IPS DF 6.9 (cell line): Measurements from ENCODE around the gene DEPDC1B.
"Not testable (repeated sequence)": the region's sequence is repeated elsewhere in the genome, so short reads cannot be mapped to it uniquely, and the experiment has no call there.

ENCODE experiments used
- DNase-seq: peaks from one replicate; pipeline ENCODE4 v3.0.0-alpha.2; 2013; ENCODE audit warnings: low read depth, low spot score
- H3K27ac ChIP-seq: one replicate; pipeline ENCODE4 v1.5.1; 2013; ENCODE audit warnings: low read length, control low read depth
- H3K27me3 ChIP-seq: 2 replicates; pipeline ENCODE4 v1.6.1; 2013; ENCODE audit warnings: mild to moderate bottlenecking, low read length; ENCODE audit not compliant: control insufficient read depth, insufficient read depth
- H3K36me3 ChIP-seq: 2 replicates; pipeline ENCODE4 v1.6.1; 2013; ENCODE audit warnings: low read length; ENCODE audit not compliant: control insufficient read depth, insufficient read depth
- H3K4me1 ChIP-seq: 2 replicates; pipeline ENCODE4 v1.6.1; 2013; ENCODE audit warnings: low read length; ENCODE audit not compliant: control insufficient read depth, insufficient read depth
- H3K4me3 ChIP-seq: 2 replicates; pipeline ENCODE4 v1.5.1; 2013; ENCODE audit warnings: mild to moderate bottlenecking, low read length
- H3K9me3 ChIP-seq: 2 replicates; pipeline ENCODE4 v1.6.1; 2013; ENCODE audit warnings: low read length, inconsistent platforms; ENCODE audit not compliant: control insufficient read depth, insufficient read depth
- WGBS: extraction: QIAGEN DNeasy Blood & Tissue Kit; methylation state at CpG from one replicate; pipeline ENCODE4 v1.1.7; 2013; ENCODE audit warnings: mixed read lengths, missing lambda C conversion rate; ENCODE audit not compliant: insufficient read length, insufficient coverage; 5-methylcytosine and 5-hydroxymethylcytosine counted together

The DEPDC1B gene

DNA sequence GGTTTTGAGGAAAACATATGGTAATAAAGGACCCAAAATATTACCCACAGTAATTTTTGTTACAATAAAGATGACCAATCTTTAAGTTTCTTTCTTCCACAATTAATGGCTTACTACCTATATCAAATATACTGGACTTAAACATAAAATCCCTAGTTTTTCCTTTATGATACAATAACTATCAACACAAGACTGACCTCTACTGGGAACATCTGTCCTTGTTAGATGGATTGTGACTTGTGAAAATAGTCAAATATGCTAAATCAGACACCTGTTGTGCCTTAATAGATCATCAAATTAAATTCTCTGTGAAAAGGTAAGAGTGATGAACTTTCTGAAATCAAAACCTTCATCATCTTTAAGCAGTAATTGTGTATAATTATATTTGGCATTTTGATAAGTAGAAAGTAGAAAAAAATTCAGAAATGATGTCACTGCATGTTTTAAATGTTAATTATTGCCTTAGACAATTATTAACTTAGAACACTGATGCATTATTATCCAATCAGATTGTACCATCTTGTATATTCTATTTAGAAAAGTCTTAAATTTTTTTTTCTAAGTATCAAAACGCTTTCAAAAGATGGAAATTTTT, 113.6 kb downstream of the DEPDC1B start:
- Histone ChIP-seq H3K27me3 (no peaks in the 10 kb centered on the region), H3K4me3 (no peak overlapping the region), H3K4me1 (no peaks in the 10 kb centered on the region), H3K9me3 (no peaks in the 10 kb centered on the region), H3K27ac (no peak overlapping the region), H3K36me3 (no peaks in the 10 kb centered on the region)
- DNase-seq, result no peak
- WGBS, result no CpG with 5 or more reads among the region's 1 CpG

GRCh38 chr5:60585618-60586017, 114.3 kb downstream of the DEPDC1B start:
- H3K9me3 ChIP-seq, result no peaks in the 10 kb centered on the region
- H3K36me3 ChIP-seq, result no peaks in the 10 kb centered on the region
- WGBS, result no CpG with 5 or more reads among the region's 5 CpGs
- DNase-seq, result no peak
- no peak overlapping the region for H3K27ac ChIP-seq
- no peak overlapping the region for H3K4me3 ChIP-seq
- H3K27me3 ChIP-seq, result no peaks in the 10 kb centered on the region
- no peaks in the 10 kb centered on the region for H3K4me1 ChIP-seq

DNA sequence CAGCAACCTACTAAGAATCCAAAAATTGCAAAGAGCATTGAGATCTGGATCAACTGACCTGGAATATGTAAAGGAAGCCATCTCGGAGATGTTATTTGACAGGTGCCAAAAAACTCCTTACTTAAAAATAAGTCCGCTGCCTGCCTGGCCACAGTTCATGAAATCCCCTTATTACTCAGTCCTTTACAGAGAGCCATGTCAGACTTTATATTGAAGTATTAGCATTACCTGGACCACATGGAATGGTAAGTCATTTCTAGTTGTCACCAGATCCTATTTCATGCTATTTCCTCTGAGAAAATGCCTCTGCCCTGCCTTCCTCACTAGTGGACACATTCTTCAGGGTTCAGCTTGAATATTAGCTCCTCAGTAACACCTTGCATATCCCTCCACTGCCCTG, 115.7 kb downstream of the DEPDC1B start:
- Histone ChIP-seq H3K4me3 (no peak overlapping the region), H3K27me3 (no peaks in the 10 kb centered on the region), H3K36me3 (no peaks in the 10 kb centered on the region), H3K4me1 (no peaks in the 10 kb centered on the region), H3K9me3 (no peaks in the 10 kb centered on the region), H3K27ac (no peak overlapping the region)
- WGBS, result no CpG with 5 or more reads among the region's 2 CpGs
- DNase-seq, result no peak

- Histone ChIP-seq H3K9me3 (no peaks in the 10 kb centered on the region), H3K4me1 (no peaks in the 10 kb centered on the region), H3K27ac (no peak overlapping the region), H3K36me3 (no peaks in the 10 kb centered on the region), H3K4me3 (no peak overlapping the region), H3K27me3 (no peaks in the 10 kb centered on the region)
- no peak for DNase-seq
Measured at GRCh38 chr5:60583616-60584015, 116.3 kb downstream of the DEPDC1B start.

GRCh38 chr5:60578315-60578714, 121.7 kb downstream of the DEPDC1B start:
- H3K27me3 ChIP-seq, result no peaks in the 10 kb centered on the region
- no peak overlapping the region for H3K4me3 ChIP-seq
- H3K36me3 ChIP-seq, result no peaks in the 10 kb centered on the region
- no peak overlapping the region for H3K27ac ChIP-seq
- DNase-seq, result no peak
- no peaks in the 10 kb centered on the region for H3K4me1 ChIP-seq
- no CpG with 5 or more reads among the region's 3 CpGs for WGBS
- peaks cover 3% of the 10 kb centered on the region; the same call in 1 of the 2 replicates for H3K9me3 ChIP-seq

GRCh38 chr5:60577116-60577515, 122.8 kb downstream of the DEPDC1B start:
- no CpG with 5 or more reads among the region's 1 CpG for WGBS
- H3K4me1 ChIP-seq, result no peaks in the 10 kb centered on the region
- H3K4me3 ChIP-seq, result no peak overlapping the region
- no peak overlapping the region for H3K27ac ChIP-seq
- no peaks in the 10 kb centered on the region for H3K27me3 ChIP-seq
- no peak for DNase-seq
- H3K9me3 ChIP-seq, result peaks cover 3% of the 10 kb centered on the region; the same call in 1 of the 2 replicates
- H3K36me3 ChIP-seq, result no peaks in the 10 kb centered on the region

DNA sequence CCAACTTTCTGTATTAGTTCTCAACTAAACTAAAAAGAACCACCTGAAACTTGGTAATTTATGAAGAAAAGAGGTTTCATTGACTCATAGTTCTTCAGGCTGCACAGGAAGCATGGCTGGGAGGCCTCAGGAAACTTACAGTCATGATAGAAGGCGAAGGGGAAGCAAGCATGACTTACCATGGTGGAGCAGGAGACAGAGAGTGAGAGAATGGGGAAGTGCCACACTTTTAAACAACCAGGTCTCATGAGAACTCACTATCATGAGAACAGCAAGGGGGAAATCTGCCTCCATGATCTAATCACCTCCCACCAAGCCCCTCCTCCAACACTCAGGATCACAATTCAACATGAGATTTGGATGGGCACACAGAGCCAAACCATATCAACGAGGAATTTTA, 123.5 kb downstream of the DEPDC1B start:
- Histone ChIP-seq H3K36me3 (no peaks in the 10 kb centered on the region), H3K27ac (no peak overlapping the region), H3K4me3 (no peak overlapping the region), H3K9me3 (peaks cover 3% of the 10 kb centered on the region; the same call in 1 of the 2 replicates), H3K27me3 (no peaks in the 10 kb centered on the region), H3K4me1 (no peaks in the 10 kb centered on the region)
- DNase-seq, result no peak
- WGBS, result 100% methylated on average over 1 of the region's 2 CpGs

DNA sequence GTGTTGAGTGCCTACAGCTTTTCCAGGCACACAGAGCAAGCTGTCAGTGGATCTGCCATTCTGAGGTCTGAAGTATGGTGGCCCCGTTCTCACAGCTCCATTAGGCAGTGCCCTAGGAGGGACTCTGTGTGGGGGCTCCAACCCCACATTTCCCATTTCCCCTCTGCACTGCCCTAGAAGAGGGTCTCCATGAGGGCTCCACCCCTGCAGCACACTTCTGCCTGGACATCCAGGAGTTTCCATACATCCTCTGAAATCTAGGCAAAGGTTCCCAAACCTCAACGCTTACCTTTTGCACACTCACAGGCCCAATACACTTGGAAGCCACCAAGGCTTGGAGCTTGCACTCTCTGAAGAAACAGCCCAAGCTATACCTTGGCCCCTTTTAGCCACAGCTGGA, 131.3 kb downstream of the DEPDC1B start:
- Histone ChIP-seq H3K4me1 (no peaks in the 10 kb centered on the region), H3K9me3 (no peaks in the 10 kb centered on the region), H3K27me3 (no peaks in the 10 kb centered on the region), H3K36me3 (no peaks in the 10 kb centered on the region), H3K27ac (no peak overlapping the region), H3K4me3 (no peak overlapping the region)
- DNase-seq, result no peak
- whole genome bisulfite sequencing, result no CpG with 5 or more reads among the region's 2 CpGs

DNA sequence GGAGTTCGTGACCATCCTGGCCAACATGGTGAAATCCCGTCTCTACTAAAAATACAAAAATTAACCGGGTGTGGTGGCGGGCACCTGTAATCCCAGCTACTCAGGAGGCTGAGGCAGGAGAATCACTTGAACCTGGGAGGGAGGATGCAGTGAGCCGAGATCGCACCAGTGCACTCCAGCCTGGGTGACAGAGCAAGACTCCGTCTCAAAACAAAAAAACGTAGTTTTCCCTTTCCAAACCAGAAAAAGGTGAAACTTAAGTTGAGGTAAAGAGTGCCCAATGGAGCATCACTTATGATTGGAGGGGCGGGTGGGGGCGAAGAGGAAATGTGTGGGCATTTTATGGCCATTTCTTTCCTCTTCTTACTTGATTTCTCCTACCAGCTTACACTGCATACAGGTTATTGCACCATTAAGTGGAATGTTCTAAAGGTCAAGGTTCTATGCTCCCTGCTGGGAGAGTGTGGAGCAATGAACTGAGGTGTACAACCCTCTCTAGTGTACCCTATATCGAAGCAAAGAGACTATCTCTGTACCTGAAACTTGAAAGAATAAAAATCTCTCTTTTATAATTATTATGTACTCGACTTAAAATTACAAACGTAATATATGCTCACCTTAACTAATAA, 136.2 kb downstream of the DEPDC1B start:
- Histone ChIP-seq H3K27me3 (no peaks in the 10 kb centered on the region), H3K36me3 (no peaks in the 10 kb centered on the region), H3K9me3 (no peaks in the 10 kb centered on the region), H3K4me1 (no peaks in the 10 kb centered on the region), H3K27ac (no peak overlapping the region), H3K4me3 (no peak overlapping the region)
- 100% methylated on average over 2 of the region's 13 CpGs for WGBS
- DNase-seq, result no peak

DNA sequence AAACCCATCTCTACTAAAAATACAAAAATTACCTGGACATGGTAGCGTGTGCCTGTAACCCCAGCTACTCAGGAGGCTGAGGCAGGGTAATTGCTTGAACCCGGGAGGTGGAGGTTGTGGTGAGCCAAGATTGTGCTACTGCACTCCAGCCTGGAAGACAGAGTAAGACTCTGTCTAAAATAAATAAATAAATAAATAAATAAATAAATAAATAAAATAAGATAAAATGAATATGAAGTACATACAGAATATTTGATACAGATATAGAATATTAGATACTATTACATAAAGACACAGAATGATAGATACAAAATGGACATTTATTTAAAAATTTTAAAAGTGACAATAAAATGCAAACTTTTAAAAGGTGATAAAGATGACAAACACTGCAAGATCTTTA, 146.7 kb downstream of the DEPDC1B start:
- not testable (repeated sequence) for H3K9me3 ChIP-seq, H3K4me1 ChIP-seq, DNase-seq, H3K27ac ChIP-seq, H3K27me3 ChIP-seq, H3K4me3 ChIP-seq, H3K36me3 ChIP-seq
- WGBS, result no CpG with 5 or more reads among the region's 2 CpGs

DNA sequence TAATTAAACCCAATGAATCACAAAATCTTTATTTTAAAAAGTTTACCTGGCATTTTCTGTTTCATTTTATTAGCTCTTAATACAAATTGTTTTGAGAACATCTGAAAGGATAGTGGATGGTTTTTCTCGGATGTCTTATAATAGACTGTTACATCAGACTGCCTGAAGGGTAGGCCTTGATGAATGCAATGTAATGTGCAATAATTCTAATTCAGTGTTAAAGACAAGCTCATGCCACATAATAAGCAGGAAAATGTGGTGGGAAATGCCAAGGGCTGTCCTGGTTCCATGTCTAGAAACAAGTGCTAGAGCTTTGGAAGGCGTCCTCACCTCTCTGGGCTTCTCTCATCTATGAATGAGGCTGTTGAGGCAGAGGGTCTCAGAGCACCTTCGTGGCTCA, 148.1 kb downstream of the DEPDC1B start:
- Histone ChIP-seq H3K9me3 (no peaks in the 10 kb centered on the region), H3K27me3 (no peaks in the 10 kb centered on the region), H3K36me3 (no peaks in the 10 kb centered on the region), H3K4me1 (no peaks in the 10 kb centered on the region), H3K27ac (no peak overlapping the region), H3K4me3 (no peak overlapping the region)
- no CpG with 5 or more reads among the region's 3 CpGs for WGBS
- no peak for DNase-seq
